Coronary artery (tissue), 2 donors: ENCODE measurements around the gene CFAP92.
A peak's percentile ranks its signal among the peaks of the same experiment; 100 is the strongest.

ENCODE experiments used
- DNase-seq: peaks from one replicate; pipeline ENCODE4 v3.0.0-alpha.2; 2017; ENCODE audit warnings: low spot score
- H3K27ac ChIP-seq, 2 donors: fragments of 200-600 bp; sonication (generic); one replicate each; pipeline ENCODE4 v1.5.1; 2016 to 2019
- H3K4me3 ChIP-seq: fragments of 200-600 bp; sonication (generic); 2 replicates; pipeline ENCODE4 v1.5.1; 2016; ENCODE audit warnings: mild to moderate bottlenecking, moderate library complexity
- CTCF ChIP-seq: fragments of 200-600 bp; sonication (generic); IDR thresholded peaks from one replicate; pipeline ENCODE4 v1.5.1; 2019; ENCODE audit warnings: antibody characterized with exemption

Gene CFAP92

GRCh38 chr3:128864351-128864811 lies 129.5 kb downstream of the CFAP92 start:
- Histone ChIP-seq H3K27ac (peak overlapping the region in 1 of 2 donors; percentile 28), H3K4me3 (no peak overlapping the region)
- no peak for DNase-seq

GRCh38 chr3:128863560-128863959 lies 130.3 kb downstream of the CFAP92 start:
- DNase-seq = no peak
- no peak overlapping the region for H3K4me3 ChIP-seq
- TF ChIP-seq CTCF = no peak
- no peak overlapping the region for H3K27ac ChIP-seq

More at GRCh38 chr3:128864351-128864811, 129.5 kb downstream of the CFAP92 start:
- TF ChIP-seq CTCF = no peak

- no peak for DNase-seq
- TF ChIP-seq CTCF = no peak
- H3K4me3 ChIP-seq = no peak overlapping the region
Measured at GRCh38 chr3:128861491-128861890, 132.4 kb downstream of the CFAP92 start.

More at GRCh38 chr3:128861491-128861890, 132.4 kb downstream of the CFAP92 start:
- H3K27ac ChIP-seq = no peak overlapping the region
